WERI-Rb-1 (cell line): Measurements from ENCODE around the gene CPSF7.

Experiments
- DNase-seq: peaks from one replicate; pipeline ENCODE4 v3.0.0-alpha.2; 2020
- H3K27ac ChIP-seq: fragments of 250-450 bp; sonication (Bioruptor Pico); 2 replicates; pipeline ENCODE4 v1.5.1; 2020; ENCODE audit warnings: mild to moderate bottlenecking, moderate library complexity
- H3K27me3 ChIP-seq: fragments of 250-450 bp; sonication (Bioruptor Pico); 2 replicates; pipeline ENCODE4 v1.5.1; 2021; ENCODE audit warnings: mild to moderate bottlenecking, low read depth, moderate library complexity; ENCODE audit not compliant: insufficient read depth, severe bottlenecking
- H3K36me3 ChIP-seq: fragments of 250-450 bp; sonication (Bioruptor Pico); 2 replicates; pipeline ENCODE4 v1.5.1; 2020; ENCODE audit warnings: mild to moderate bottlenecking, moderate library complexity
- H3K4me3 ChIP-seq: 2 replicates; pipeline ENCODE4 v1.5.1; 2011; ENCODE audit warnings: low read depth, mild to moderate bottlenecking, control low read depth, low read length
- H3K9me3 ChIP-seq: fragments of 250-450 bp; sonication (Bioruptor Pico); 2 replicates; pipeline ENCODE4 v1.5.1; 2021; ENCODE audit warnings: mild to moderate bottlenecking, moderate library complexity; ENCODE audit not compliant: severe bottlenecking
- TF ChIP-seq, protein P1 (sequence below): IDR thresholded peaks from 2 replicates; pipeline ENCODE4 v1.5.1; 2011; ENCODE audit warnings: low read depth, mild to moderate bottlenecking, control low read depth, inconsistent platforms, low read length

CPSF7 gene

DNA sequence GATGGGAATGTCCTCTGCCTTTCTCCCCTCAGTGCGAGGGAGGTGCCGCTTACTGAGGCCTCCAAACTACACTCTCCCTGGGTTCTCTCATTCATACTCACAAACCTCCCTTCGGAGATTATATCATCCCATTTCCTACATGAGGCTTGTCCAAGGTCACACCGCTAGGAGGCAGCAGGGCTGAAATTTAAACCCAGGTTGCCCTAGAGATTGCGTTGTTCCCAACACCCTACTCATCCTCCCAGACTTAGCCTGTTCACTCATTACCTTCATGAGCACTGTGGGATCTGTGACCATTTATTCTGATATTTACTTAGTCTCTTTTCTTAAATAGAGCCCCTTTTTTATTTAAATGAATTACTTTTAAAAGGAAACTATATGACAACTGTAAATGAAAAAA is 31.2 kb upstream of the CPSF7 start:
- no peak overlapping the region for H3K4me3 ChIP-seq
- H3K27ac ChIP-seq: no peak overlapping the region
- H3K27me3 ChIP-seq: no peaks in the 10 kb centered on the region
- TF ChIP-seq, protein P1, sequence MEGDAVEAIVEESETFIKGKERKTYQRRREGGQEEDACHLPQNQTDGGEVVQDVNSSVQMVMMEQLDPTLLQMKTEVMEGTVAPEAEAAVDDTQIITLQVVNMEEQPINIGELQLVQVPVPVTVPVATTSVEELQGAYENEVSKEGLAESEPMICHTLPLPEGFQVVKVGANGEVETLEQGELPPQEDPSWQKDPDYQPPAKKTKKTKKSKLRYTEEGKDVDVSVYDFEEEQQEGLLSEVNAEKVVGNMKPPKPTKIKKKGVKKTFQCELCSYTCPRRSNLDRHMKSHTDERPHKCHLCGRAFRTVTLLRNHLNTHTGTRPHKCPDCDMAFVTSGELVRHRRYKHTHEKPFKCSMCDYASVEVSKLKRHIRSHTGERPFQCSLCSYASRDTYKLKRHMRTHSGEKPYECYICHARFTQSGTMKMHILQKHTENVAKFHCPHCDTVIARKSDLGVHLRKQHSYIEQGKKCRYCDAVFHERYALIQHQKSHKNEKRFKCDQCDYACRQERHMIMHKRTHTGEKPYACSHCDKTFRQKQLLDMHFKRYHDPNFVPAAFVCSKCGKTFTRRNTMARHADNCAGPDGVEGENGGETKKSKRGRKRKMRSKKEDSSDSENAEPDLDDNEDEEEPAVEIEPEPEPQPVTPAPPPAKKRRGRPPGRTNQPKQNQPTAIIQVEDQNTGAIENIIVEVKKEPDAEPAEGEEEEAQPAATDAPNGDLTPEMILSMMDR: peak; percentile 41; the same call in 1 of the 2 replicates
- H3K36me3 ChIP-seq: no peaks in the 10 kb centered on the region; the same call in 1 of the 2 replicates
- H3K9me3 ChIP-seq: no peaks in the 10 kb centered on the region
- no peak for DNase-seq

GRCh38 chr11:61460474-61460881 is 30.7 kb upstream of the CPSF7 start:
- Histone ChIP-seq H3K27me3 (no peaks in the 10 kb centered on the region), H3K9me3 (no peaks in the 10 kb centered on the region), H3K4me3 (no peak overlapping the region), H3K27ac (no peak overlapping the region), H3K36me3 (no peaks in the 10 kb centered on the region; the same call in 1 of the 2 replicates)
- DNase-seq: no peak
- TF ChIP-seq, protein P1: no peak

GRCh38 chr11:61454520-61454919 is 24.7 kb upstream of the CPSF7 start:
- Histone ChIP-seq H3K27me3 (no peaks in the 10 kb centered on the region), H3K27ac (no peak overlapping the region), H3K4me3 (no peak overlapping the region), H3K9me3 (no peaks in the 10 kb centered on the region), H3K36me3 (peaks cover 16% of the 10 kb centered on the region)
- TF ChIP-seq, protein P1: no peak
- no peak for DNase-seq

DNA sequence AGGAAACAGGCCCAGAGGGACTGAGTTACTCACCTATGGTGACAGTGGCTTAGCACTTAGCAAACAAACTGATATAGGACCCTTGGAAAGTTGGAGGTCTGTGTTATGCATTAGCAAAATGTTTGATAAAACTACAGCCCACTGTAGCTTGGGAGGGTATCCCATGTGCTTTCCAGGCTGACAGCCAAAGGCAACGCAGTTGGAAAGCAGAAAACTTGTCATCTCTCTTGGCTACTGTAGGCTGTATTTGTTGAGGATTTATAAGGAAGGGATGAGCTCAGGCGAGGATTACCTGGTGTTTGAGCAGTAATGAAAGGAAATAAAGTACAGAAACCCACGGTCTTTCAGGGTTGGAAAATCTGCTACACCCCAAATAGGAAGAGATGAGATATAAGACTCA is 23.9 kb upstream of the CPSF7 start:
- Histone ChIP-seq H3K4me3 (no peak overlapping the region), H3K27ac (no peak overlapping the region), H3K9me3 (no peaks in the 10 kb centered on the region), H3K27me3 (no peaks in the 10 kb centered on the region), H3K36me3 (peaks cover 20% of the 10 kb centered on the region)
- TF ChIP-seq, protein P1: no peak
- no peak for DNase-seq

DNA sequence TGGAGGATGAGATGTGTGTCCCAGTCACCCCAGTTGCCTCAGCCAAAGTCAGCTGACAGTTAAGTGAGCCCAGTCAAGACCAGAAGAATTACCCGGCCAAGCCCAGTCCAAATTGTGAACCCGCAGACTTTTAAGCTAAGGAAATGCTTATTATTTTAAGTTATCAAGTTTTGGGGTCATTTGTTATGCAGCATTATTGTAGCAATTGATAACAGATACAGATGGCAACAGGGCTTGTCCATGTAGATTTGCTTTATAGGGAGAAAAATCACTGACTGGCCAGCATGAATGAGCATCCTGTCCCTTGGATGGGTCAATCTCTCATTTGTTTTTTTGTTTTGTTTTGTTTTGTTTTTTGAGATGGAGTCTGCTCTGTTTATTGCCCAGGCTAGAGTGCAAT is 23.1 kb upstream of the CPSF7 start:
- TF ChIP-seq, protein P1: no peak
- no peak overlapping the region for H3K4me3 ChIP-seq
- no peak for DNase-seq
- H3K27me3 ChIP-seq: no peaks in the 10 kb centered on the region
- no peak overlapping the region for H3K27ac ChIP-seq
- H3K9me3 ChIP-seq: no peaks in the 10 kb centered on the region
- H3K36me3 ChIP-seq: peaks cover 29% of the 10 kb centered on the region

DNA sequence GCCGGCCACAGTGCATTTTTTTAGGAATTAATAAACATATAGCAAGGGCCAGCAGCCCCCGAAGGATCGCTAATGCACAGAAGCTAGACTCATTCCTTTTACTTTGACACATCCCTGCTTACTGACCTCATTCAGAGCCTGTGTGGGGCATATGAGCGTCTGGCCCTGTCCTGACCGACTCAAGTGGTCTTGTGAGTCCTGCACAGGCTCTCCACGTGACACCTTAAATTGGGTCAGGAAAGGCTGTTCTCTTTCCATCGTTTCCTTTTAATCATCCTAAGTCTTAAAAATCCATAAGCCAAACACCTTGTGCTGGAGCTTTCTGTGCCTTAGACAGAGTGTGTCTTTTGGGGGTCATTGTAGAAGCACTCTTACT is 18.8 kb upstream of the CPSF7 start:
- Histone ChIP-seq H3K27ac (no peak overlapping the region), H3K36me3 (peaks cover 64% of the 10 kb centered on the region), H3K27me3 (no peaks in the 10 kb centered on the region), H3K9me3 (no peaks in the 10 kb centered on the region), H3K4me3 (no peak overlapping the region)
- TF ChIP-seq, protein P1: no peak
- DNase-seq: no peak
